Measurements from ENCODE around the gene ZNF680.

ZNF680 gene

DNA sequence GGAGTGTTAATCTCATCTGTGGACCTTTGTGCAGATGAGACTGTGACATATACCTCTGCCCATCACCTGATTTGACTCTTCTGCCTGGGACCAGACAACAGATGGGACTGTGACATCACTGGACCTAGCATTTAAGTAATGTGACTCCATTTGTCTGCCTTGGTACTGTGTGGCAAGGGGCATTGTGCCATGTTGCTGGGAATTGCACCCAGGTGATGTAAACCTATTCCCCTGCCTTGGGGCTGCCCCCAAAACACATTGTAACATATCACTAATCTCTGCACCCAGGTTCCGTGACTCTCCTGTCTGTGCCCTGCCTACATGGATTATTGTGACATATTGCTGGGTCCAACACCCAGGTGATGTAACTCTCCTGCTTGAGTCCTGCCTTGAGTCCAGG, 40.4 kb upstream of the ZNF680 start:
- TF ChIP-seq, protein P1, sequence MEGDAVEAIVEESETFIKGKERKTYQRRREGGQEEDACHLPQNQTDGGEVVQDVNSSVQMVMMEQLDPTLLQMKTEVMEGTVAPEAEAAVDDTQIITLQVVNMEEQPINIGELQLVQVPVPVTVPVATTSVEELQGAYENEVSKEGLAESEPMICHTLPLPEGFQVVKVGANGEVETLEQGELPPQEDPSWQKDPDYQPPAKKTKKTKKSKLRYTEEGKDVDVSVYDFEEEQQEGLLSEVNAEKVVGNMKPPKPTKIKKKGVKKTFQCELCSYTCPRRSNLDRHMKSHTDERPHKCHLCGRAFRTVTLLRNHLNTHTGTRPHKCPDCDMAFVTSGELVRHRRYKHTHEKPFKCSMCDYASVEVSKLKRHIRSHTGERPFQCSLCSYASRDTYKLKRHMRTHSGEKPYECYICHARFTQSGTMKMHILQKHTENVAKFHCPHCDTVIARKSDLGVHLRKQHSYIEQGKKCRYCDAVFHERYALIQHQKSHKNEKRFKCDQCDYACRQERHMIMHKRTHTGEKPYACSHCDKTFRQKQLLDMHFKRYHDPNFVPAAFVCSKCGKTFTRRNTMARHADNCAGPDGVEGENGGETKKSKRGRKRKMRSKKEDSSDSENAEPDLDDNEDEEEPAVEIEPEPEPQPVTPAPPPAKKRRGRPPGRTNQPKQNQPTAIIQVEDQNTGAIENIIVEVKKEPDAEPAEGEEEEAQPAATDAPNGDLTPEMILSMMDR (IDR thresholded peaks at IDR 0.05; ENCODE audit: low read depth, low read length, missing control alignments): no peak
- H3K4me3 ChIP-seq (replicated peaks; ENCODE audit: low read depth, low read length): no peak overlapping the region

DNA sequence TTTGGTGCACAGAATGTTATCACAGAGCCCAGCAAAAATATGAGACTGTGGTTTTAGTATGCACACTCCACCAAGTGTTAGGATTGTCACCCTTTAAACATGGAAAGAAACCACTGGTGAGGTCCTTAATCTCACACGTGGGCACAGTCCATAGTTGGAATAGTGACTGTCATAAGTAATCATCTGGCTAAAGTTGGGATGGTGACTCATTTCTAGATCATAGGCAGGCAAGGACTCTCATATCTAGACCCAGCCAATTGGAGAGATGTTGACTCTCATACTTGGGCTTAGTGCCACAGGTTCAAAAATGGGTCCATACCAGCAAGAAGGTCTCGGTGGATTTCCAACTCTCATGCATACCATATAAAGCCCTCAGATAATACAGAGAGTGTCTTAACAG, 39.6 kb upstream of the ZNF680 start:
- no peak for DNase-seq (ENCODE audit: extremely low read depth, low read depth)
- H3K4me3 ChIP-seq (replicated peaks; ENCODE audit: low read depth, low read length): no peak overlapping the region
- TF ChIP-seq, protein P1 (IDR thresholded peaks at IDR 0.05; ENCODE audit: low read depth, low read length, missing control alignments): no peak

More for the DNA sequence above, 40.4 kb upstream of the ZNF680 start:
- DNase-seq (ENCODE audit: extremely low read depth, low read depth): no peak

DNA sequence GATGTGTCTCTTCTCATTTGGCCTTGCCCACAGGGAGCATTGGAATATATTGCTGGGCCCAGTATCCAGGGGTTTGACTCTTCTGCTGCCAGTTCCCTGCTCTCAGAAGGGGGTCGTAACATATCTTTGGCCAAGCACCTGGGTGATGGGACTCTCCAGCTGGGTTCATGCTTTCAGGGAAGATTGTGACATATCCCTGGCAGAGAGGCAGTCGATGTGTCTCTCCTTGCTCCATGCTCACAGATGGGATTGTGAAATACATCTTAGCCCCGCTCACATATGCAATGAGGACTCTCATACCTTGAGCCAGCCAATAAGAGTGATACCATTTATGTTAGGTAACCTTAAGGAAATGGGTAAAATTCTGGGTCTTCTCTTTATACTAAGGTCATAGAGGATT, 39.2 kb upstream of the ZNF680 start:
- DNase-seq (ENCODE audit: extremely low read depth, low read depth): no peak
- no peak overlapping the region for H3K4me3 ChIP-seq (replicated peaks; ENCODE audit: low read depth, low read length)
- TF ChIP-seq, protein P1 (IDR thresholded peaks at IDR 0.05; ENCODE audit: low read depth, low read length, missing control alignments): no peak

DNA sequence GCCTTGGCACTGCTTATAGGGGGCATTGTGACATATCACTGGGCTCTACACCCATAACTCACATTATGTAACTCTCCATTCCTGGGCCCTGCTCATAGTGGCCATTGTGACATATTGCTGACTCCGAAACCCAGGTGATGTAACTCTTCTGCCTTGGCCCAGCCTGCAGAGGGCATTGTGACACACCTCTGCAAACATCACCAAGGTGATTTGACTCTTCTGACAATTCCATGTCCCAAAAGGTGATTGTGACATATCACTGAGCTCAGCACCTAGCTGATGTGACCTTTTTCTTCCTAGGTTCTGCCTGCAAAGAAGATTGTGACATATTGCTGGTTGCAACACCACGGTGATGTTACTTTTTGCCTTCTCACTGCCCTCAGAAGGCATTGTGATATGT, 36.5 kb upstream of the ZNF680 start:
- DNase-seq (ENCODE audit: extremely low read depth, low read depth): no peak
- TF ChIP-seq, protein P1 (IDR thresholded peaks at IDR 0.05; ENCODE audit: low read depth, low read length, missing control alignments): no peak

DNA sequence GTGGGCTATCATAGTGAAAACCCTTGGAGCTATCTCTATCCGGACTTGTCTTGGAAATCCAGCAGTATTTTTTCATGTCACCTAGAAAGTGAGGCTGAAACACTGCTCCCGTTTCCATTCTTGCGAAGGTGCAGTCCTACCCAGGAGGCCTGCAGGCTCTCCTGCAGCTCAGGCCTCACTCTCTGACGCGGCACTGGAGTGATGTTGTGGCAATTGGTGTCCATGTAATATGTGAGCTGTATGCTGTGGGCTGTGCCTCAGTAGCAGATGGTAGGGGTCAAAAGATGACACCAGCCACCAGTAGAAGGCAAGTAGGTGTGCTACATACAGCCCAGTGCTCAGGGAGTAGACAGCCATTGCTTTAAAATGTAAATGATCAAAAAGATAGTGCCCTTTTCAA, 28.1 kb upstream of the ZNF680 start:
- TF ChIP-seq, protein P1 (IDR thresholded peaks at IDR 0.05; ENCODE audit: low read depth, low read length, missing control alignments): no peak
- H3K4me3 ChIP-seq (replicated peaks; ENCODE audit: low read depth, low read length): no peak overlapping the region
- no peak for DNase-seq (ENCODE audit: extremely low read depth, low read depth)

More for the DNA sequence above, 36.5 kb upstream of the ZNF680 start:
- H3K4me3 ChIP-seq (replicated peaks; ENCODE audit: low read depth, low read length): no peak overlapping the region

DNA sequence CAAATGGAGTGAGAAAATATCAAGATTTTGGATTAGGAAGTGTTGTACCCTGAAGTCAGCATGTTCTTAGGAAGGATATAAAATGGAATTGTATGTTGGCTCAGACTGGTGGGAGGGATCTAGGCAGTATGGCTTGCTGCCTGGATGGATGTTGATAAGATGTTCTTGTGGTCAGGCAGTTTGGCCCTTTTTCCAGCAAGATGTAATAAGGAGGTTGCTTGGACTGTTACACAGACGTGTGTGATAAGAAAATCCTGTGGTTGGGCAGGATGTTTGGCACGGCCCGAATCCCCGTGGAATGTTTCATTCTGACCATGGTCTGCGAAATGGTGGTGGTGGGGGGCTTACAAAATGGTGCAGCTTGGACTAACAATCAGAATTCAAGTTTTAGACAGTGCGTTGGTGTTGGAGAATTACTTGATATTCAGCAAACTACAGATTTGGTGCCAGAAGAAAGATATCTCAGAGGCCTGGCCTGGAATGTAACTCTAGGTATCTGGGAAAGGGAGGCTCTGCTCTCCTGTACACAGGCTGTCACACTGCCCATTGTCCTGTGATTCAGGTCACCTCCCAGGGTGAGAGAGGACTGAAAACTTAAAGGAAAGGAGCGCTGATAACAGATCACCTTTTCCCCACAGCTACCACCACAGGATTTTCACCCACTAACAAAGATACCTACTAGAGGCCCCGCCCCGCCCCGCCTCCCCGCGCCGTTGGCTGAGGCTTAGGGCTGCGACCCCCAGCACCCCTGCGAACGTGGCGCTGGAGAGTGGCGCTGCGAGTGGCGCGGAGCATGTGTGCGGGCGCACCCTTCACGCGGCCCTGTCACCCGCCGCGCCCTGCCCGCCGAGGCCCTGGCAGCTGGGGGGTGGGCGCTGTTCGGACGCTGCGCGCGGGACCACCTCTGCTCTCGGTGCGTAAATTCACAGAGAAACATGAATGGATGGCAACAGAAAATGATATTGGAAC, 19.3 kb upstream of the ZNF680 start:
- no peak overlapping the region for H3K4me3 ChIP-seq (replicated peaks; ENCODE audit: low read depth, low read length)
- DNase-seq (ENCODE audit: extremely low read depth, low read depth): no peak
- TF ChIP-seq, protein P1 (IDR thresholded peaks at IDR 0.05; ENCODE audit: low read depth, low read length, missing control alignments): no peak

Data from HFF-Myc (cell line).